HepG2 (cell line): Measurements from ENCODE around the gene SPI1. TPM values are rescaled to one million over a fixed set of nuclear protein-coding genes. Genes with fewer than 3 reads are reported as not detected.
A peak's percentile ranks its signal among the peaks of the same experiment; 100 is the strongest.

Source experiments
- ATM ChIP-seq: fragments of 450-650 bp; IDR thresholded peaks from 2 replicates; pipeline ENCODE4 v1.7.1; 2017; ENCODE audit warnings: mild to moderate bottlenecking, borderline replicate concordance
- BORCS8-MEF2B ChIP-seq: sonication (generic); formaldehyde crosslinking; IDR thresholded peaks from 2 replicates; pipeline ENCODE4 v1.8.0; 2022; ENCODE audit warnings: mild to moderate bottlenecking, missing genetic modification reagents
- CENPX ChIP-seq: sonication (generic); formaldehyde crosslinking; IDR thresholded peaks from 2 replicates; pipeline ENCODE4 v1.9.0; 2021; ENCODE audit warnings: mild to moderate bottlenecking, missing genetic modification reagents, moderate library complexity
- EED ChIP-seq: sonication (generic); formaldehyde crosslinking; IDR thresholded peaks from 2 replicates; pipeline ENCODE4 v1.5.0; 2020; ENCODE audit warnings: mild to moderate bottlenecking, missing genetic modification reagents
- EP300 ChIP-seq, 3 experiments: sonication (generic) in 1 of 3; formaldehyde crosslinking in 1 of 3; IDR thresholded peaks; 2 replicates each; pipeline versions ENCODE4 v1.5.1 to v1.6.1; 2011 to 2020; ENCODE audit warnings: low read depth in 2 of 3, low read length in 2 of 3, borderline replicate concordance in 1 of 3, improper control_type of control experiment in 1 of 3, mild to moderate bottlenecking in 1 of 3, missing genetic modification reagents in 1 of 3, moderate library complexity in 1 of 3
- GTF3A ChIP-seq: sonication (generic); formaldehyde crosslinking; conservative IDR thresholded peaks from 2 replicates; pipeline ENCODE4 v1.4.0; 2020; ENCODE audit warnings: mild to moderate bottlenecking, missing genetic modification reagents
- GZF1 ChIP-seq: sonication (generic); formaldehyde crosslinking; IDR thresholded peaks from 2 replicates; pipeline ENCODE4 v1.5.1; 2020; ENCODE audit warnings: mild to moderate bottlenecking, missing genetic modification reagents
- IRF2 ChIP-seq: IDR thresholded peaks from 2 replicates; pipeline ENCODE4 v1.6.1; 2018; ENCODE audit warnings: missing genetic modification reagents, missing compliant biosample characterization
- KAT2B ChIP-seq: fragments of 150-350 bp; IDR thresholded peaks from 2 replicates; pipeline ENCODE4 v1.6.1; 2014; ENCODE audit warnings: low read depth, low read length, borderline replicate concordance
- KAT8 ChIP-seq: IDR thresholded peaks from 2 replicates; pipeline ENCODE4 v1.6.1; 2016; ENCODE audit warnings: missing genetic modification reagents, missing compliant biosample characterization
- KMT2B ChIP-seq: IDR thresholded peaks from 2 replicates; pipeline ENCODE4 v1.6.1; 2016; ENCODE audit warnings: missing genetic modification reagents, missing compliant biosample characterization
- NFIB ChIP-seq: sonication (generic); formaldehyde crosslinking; IDR thresholded peaks from 2 replicates; pipeline ENCODE4 v1.9.0; 2021; ENCODE audit warnings: missing genetic modification reagents, mild to moderate bottlenecking, borderline replicate concordance
- PAWR ChIP-seq: sonication (generic); formaldehyde crosslinking; IDR thresholded peaks from 2 replicates; pipeline ENCODE4 v1.4.0; 2020; ENCODE audit warnings: missing genetic modification reagents, mild to moderate bottlenecking, borderline replicate concordance
- RARG ChIP-seq: sonication (generic); formaldehyde crosslinking; IDR thresholded peaks from 2 replicates; pipeline ENCODE4 v1.4.0; 2020; ENCODE audit warnings: low read depth, mild to moderate bottlenecking, missing genetic modification reagents
- ZMYM4 ChIP-seq: sonication (generic); formaldehyde crosslinking; IDR thresholded peaks from 2 replicates; pipeline ENCODE4 v1.8.1; 2023; ENCODE audit warnings: mild to moderate bottlenecking, missing genetic modification reagents
- ZNF230 ChIP-seq: sonication (generic); formaldehyde crosslinking; IDR thresholded peaks from 2 replicates; pipeline ENCODE4 v1.4.0; 2020; ENCODE audit warnings: mild to moderate bottlenecking, missing genetic modification reagents
- ZNF335 ChIP-seq: sonication (generic); formaldehyde crosslinking; IDR thresholded peaks from 2 replicates; pipeline ENCODE4 v1.4.0; 2020; ENCODE audit warnings: missing genetic modification reagents
- ZNF343 ChIP-seq: sonication (generic); formaldehyde crosslinking; IDR thresholded peaks from 2 replicates; pipeline ENCODE4 v1.4.0; 2020; ENCODE audit warnings: mild to moderate bottlenecking, missing genetic modification reagents
- ZNF674 ChIP-seq: sonication (generic); formaldehyde crosslinking; IDR thresholded peaks from 2 replicates; pipeline ENCODE4 v1.5.0; 2020; ENCODE audit warnings: low read depth, mild to moderate bottlenecking, missing genetic modification reagents
- ZNF687 ChIP-seq: sonication (generic); formaldehyde crosslinking; IDR thresholded peaks from 2 replicates; pipeline ENCODE4 v1.5.1; 2020; ENCODE audit warnings: mild to moderate bottlenecking, missing genetic modification reagents, moderate library complexity
- ZNF737 ChIP-seq: sonication (generic); formaldehyde crosslinking; IDR thresholded peaks from 2 replicates; pipeline ENCODE4 v1.5.0; 2020; ENCODE audit warnings: missing genetic modification reagents, mild to moderate bottlenecking, borderline replicate concordance
- ZNF75D ChIP-seq: sonication (generic); formaldehyde crosslinking; IDR thresholded peaks from 2 replicates; pipeline ENCODE4 v1.8.1; 2023; ENCODE audit warnings: missing genetic modification reagents, mild to moderate bottlenecking, borderline replicate concordance
- ZNF780A ChIP-seq: sonication (generic); formaldehyde crosslinking; IDR thresholded peaks from 2 replicates; pipeline ENCODE4 v1.8.0; 2022; ENCODE audit warnings: mild to moderate bottlenecking, missing genetic modification reagents, moderate library complexity
- ZNF841 ChIP-seq: sonication (generic); formaldehyde crosslinking; IDR thresholded peaks from 2 replicates; pipeline ENCODE4 v1.8.1; 2023; ENCODE audit warnings: missing genetic modification reagents, borderline replicate concordance
- ZSCAN20 ChIP-seq: sonication (generic); formaldehyde crosslinking; IDR thresholded peaks from 2 replicates; pipeline ENCODE4 v1.4.0; 2020; ENCODE audit warnings: missing genetic modification reagents, mild to moderate bottlenecking, borderline replicate concordance
- polyA plus RNA-seq, 8 experiments: library from polyadenylated mRNA; depleted of rRNA in 3 of 8; stranded (reverse) in 7 of 8; unstranded in 1 of 8; fragments of >200 nt; fragmentation: Illumina TruSeq in 4 of 8; extraction: Trizol in 4 of 8; gene quantifications; 2 replicates each; pipeline versions ENCODE4 v1.2.1 to v1.2.3, GENCODE V29; 2011 to 2016; ENCODE audit warnings: low read depth in 4 of 8, missing spikeins in 1 of 8, mixed read lengths in 1 of 8; ENCODE audit not compliant: insufficient read depth in 1 of 8
- total RNA-seq, 5 experiments: library from RNA; depleted of rRNA; stranded (reverse); fragments of >200 nt; fragmentation: Illumina TruSeq; extraction: Trizol; gene quantifications; 2 replicates each; pipeline ENCODE4 v1.2.3, GENCODE V29; 2016; ENCODE audit warnings: low read depth in 1 of 5
- TF ChIP-seq, protein P1 (sequence below): sonication (generic); formaldehyde crosslinking; IDR thresholded peaks from 2 replicates; pipeline ENCODE4 v1.5.0; 2020; ENCODE audit warnings: missing genetic modification reagents

The SPI1 gene
- total and polyA plus RNA-seq, 2 of the 13 experiments (the other 11 are each of a cell fraction or from before 2014, with no cell fraction given), result not detected

GRCh38 chr11:47355283-47356128 is 22.8 kb downstream of the SPI1 start (continued):
- peak; percentile 72 for TF ChIP-seq IRF2 (CRISPR knock-in tag)
- TF ChIP-seq ZNF841, result 0 out of 2 replicates have a peak, but pooled peaks have one; percentile 39
- no peak for TF ChIP-seq RARG (CRISPR knock-in tag)
- TF ChIP-seq KAT8 (CRISPR knock-in tag), result peak; percentile 53; the same call in 1 of the 2 replicates
- no peak for TF ChIP-seq ZNF75D (CRISPR knock-in tag)
- no peak for TF ChIP-seq GZF1 (CRISPR knock-in tag)
- no peak for TF ChIP-seq ZSCAN20 (CRISPR knock-in tag)
- TF ChIP-seq EED (CRISPR knock-in tag), result no peak
- no peak for TF ChIP-seq BORCS8-MEF2B (CRISPR knock-in tag)
- no peak for TF ChIP-seq GTF3A
- TF ChIP-seq KAT2B, result no peak
- TF ChIP-seq PAWR (CRISPR knock-in tag), result no peak
- TF ChIP-seq NFIB (CRISPR knock-in tag), result no peak
- TF ChIP-seq ZNF674, result 0 out of 2 replicates have a peak, but pooled peaks have one; percentile 42
- peak; percentile 81 for TF ChIP-seq ZNF687 (CRISPR knock-in tag)
- no peak for TF ChIP-seq ZNF335 (CRISPR knock-in tag)
- TF ChIP-seq ZNF230 (CRISPR knock-in tag), result peak; percentile 72; the same call in 1 of the 2 replicates
- peak; percentile 80 for TF ChIP-seq ZMYM4 (CRISPR knock-in tag)
- TF ChIP-seq ZNF737, result no peak
- TF ChIP-seq KMT2B (CRISPR knock-in tag), result no peak
- no peak for TF ChIP-seq ATM
- no peak for TF ChIP-seq ZNF343 (CRISPR knock-in tag)
- TF ChIP-seq, protein P1, sequence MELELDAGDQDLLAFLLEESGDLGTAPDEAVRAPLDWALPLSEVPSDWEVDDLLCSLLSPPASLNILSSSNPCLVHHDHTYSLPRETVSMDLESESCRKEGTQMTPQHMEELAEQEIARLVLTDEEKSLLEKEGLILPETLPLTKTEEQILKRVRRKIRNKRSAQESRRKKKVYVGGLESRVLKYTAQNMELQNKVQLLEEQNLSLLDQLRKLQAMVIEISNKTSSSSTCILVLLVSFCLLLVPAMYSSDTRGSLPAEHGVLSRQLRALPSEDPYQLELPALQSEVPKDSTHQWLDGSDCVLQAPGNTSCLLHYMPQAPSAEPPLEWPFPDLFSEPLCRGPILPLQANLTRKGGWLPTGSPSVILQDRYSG (CRISPR knock-in tag), result no peak
- TF ChIP-seq EP300 (IDR thresholded peaks at IDR 0.05; ENCODE audit: low read depth in 2 of 2, low read length in 2 of 2), result no peak
- no peak for TF ChIP-seq EP300 (CRISPR knock-in tag; IDR thresholded peaks at IDR 0.05; ENCODE audit: borderline replicate concordance)
- 0 out of 2 replicates have a peak, but pooled peaks have one; percentile 32 for TF ChIP-seq ZNF780A
- TF ChIP-seq CENPX, result no peak
